GM12875 (cell line): ENCODE measurements around the gene SLC7A11.

Source experiments
- H3K4me3 ChIP-seq: one replicate; pipeline ENCODE4 v1.5.1; 2011; ENCODE audit warnings: low read depth, low read length, control low read depth
- TF ChIP-seq, protein P1 (sequence below): IDR thresholded peaks from 2 replicates; pipeline ENCODE4 v1.5.1; 2011; ENCODE audit warnings: low read depth, mild to moderate bottlenecking, control low read depth, inconsistent platforms, low read length, moderate library complexity, borderline replicate concordance; ENCODE audit not compliant: insufficient read depth

The SLC7A11 gene

DNA sequence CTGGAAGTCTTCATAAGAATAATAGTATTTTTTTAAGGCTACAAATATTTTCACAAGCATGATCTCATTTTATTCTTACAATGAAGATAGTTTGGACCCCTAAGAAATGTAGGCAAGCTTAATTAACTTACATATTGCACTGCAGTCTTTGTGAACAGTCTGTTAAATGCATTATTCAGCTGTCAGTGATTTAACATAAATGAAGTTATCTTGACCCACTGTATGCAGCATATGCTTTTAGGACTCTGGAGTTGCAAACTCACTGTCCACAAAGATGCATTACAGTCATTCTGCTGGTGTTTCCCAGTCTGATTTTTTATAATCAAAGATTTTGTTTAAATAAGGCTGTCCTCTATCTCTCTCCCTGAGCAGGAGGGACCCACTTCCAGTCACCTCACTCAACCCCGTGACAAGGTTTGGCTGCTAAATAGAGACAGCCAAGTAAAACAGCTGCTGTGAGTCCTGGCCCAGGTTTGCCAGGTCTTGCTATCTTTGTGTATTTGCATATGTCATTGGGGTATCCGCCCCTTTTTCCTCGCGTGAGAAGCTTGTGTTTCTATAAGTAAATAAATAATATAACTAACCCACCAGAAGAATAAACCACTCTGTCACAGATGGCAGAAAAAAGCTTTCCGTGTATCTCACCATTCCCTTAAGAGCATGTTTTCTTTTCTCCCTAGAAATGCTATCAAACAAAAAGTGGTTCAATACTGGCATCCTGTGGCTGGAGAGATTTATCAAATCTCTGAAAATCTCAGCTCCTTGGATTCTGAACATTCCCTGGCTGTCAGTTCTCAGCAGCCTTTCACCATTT lies 67.0 kb downstream of the SLC7A11 start:
- H3K4me3 ChIP-seq: no peak overlapping the region
- TF ChIP-seq, protein P1, sequence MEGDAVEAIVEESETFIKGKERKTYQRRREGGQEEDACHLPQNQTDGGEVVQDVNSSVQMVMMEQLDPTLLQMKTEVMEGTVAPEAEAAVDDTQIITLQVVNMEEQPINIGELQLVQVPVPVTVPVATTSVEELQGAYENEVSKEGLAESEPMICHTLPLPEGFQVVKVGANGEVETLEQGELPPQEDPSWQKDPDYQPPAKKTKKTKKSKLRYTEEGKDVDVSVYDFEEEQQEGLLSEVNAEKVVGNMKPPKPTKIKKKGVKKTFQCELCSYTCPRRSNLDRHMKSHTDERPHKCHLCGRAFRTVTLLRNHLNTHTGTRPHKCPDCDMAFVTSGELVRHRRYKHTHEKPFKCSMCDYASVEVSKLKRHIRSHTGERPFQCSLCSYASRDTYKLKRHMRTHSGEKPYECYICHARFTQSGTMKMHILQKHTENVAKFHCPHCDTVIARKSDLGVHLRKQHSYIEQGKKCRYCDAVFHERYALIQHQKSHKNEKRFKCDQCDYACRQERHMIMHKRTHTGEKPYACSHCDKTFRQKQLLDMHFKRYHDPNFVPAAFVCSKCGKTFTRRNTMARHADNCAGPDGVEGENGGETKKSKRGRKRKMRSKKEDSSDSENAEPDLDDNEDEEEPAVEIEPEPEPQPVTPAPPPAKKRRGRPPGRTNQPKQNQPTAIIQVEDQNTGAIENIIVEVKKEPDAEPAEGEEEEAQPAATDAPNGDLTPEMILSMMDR: no peak

DNA sequence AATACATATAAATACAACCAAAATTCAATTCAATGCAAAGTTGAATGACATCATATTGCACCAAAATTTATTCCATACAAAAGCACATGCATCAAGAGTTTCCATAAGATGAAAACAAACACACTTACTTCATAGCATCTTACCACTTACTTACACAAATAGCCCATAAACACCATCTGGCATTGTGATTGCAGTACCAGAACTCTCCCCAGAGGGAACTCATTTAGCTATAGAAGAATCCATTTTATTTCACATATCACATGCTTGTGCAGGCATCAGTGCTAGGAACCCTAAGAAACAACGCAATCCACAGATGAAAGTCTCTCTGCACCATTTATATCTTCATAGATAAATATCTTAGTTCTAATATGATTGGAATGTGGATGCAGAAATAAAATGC lies 77.9 kb downstream of the SLC7A11 start:
- H3K4me3 ChIP-seq: no peak overlapping the region

DNA sequence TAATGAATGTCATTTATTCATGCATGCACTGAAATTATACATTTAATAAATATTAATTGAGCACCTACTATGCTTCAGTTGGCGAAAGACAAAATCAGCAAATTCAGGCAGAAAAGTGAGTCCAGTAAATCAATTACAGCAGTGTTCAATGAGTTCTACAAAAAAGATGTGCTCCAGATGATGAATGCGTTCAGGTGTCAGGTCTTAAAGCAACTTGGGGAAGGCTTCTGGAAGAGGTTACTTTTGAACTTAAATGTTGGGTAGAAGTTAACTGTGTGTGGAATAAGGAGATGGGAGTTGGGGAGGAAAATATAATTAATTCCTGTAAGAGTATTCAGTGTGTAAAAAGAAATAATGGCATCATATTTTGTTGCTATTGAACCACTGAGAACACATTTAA lies 79.0 kb downstream of the SLC7A11 start:
- H3K4me3 ChIP-seq: no peak overlapping the region
- TF ChIP-seq, protein P1: no peak

More for the DNA sequence above, 77.9 kb downstream of the SLC7A11 start:
- TF ChIP-seq, protein P1: no peak

DNA sequence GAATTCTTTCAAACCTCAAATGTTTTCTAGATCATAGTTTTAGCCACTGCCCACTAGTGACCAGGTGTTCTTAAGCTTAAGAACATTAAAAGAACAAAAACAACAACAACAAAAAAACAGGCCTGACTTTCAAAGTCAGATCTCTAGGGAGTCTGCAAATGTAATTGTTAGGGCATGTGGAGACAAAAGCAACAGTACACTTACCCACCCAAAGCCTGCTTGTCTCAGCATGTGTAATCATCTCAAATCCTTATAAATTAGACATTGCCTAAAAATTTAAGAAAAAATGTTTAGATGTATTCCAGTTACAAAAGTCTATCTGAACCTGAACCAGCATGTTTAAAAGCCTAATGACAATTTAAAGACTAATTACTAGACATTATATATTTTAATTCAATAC lies 79.9 kb downstream of the SLC7A11 start:
- H3K4me3 ChIP-seq: no peak overlapping the region
- TF ChIP-seq, protein P1: no peak

DNA sequence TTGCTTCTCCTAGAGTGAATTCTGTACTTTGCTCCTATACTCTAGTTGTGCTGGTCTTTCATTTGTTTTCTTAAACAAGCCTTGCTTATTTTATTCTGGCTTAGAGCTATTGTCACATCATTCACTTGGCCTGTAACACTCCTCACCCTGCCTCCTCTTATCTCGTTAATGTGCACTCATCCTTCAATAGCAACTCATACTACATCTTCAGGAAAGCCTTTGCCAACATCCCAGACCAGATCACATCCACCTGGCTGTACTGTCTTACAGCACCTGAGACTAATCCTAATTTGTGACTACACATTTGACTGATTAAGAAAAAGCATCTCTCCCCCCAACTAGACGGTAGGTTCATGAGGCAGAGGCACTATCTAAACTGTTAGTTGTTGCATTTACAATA lies 80.8 kb downstream of the SLC7A11 start:
- H3K4me3 ChIP-seq: no peak overlapping the region
- TF ChIP-seq, protein P1: no peak

DNA sequence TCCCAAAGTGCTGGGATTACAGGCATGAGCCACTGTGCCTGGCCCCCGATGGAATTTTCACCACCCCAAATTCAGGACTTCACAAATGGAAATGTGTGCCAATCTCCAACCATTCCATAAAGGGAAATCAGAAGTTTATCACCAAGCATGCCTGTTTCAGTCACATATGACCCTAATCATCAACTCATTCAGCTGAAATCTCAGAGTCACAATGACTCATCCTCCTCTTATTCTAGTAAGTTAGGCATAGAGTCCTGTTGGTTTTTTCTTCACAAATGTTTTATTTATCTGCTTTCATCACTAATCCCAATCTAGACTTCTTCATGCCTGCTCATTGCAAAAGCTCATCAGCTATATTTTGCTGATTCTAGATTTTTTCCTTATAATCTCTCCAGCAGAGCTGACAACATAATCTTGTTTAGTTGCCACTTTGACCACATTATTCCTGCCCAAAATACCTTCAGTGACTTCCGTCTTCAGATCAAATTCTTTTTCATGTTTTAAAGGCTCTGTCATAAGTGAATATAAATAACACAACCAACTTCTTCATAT lies 83.3 kb downstream of the SLC7A11 start:
- no peak overlapping the region for H3K4me3 ChIP-seq
- TF ChIP-seq, protein P1: no peak

DNA sequence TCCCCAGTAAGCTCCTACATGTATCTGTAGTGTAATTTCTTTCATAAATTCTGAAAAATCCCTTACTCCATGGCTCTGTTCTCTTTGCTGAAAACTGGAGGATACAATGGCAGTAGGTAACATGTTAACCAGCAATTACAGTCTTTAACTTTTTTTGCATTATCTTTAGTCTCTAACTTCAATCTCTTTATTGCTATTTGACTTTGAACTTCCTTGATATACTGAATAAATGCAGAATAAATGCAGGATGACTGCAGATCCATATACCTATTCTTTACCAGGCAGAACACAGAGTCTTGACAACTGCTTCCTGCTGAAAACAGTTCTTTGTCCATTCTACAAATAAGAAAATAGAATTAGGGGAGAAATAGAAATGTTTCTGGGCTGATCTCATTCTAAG lies 101.3 kb downstream of the SLC7A11 start:
- TF ChIP-seq, protein P1: no peak

More for the DNA sequence above, 101.3 kb downstream of the SLC7A11 start:
- H3K4me3 ChIP-seq: no peak overlapping the region
